GM12865 (cell line): Measurements from ENCODE around the gene CLCN7.

Source experiments
- DNase-seq: peaks from one replicate; pipeline ENCODE4 v3.0.0; 2010; ENCODE audit warnings: low read depth
- H3K4me3 ChIP-seq: 2 replicates; pipeline ENCODE4 v1.5.1; 2011; ENCODE audit warnings: mild to moderate bottlenecking, low read depth, low read length, control low read depth
- CTCF ChIP-seq: IDR thresholded peaks from 2 replicates; pipeline ENCODE4 v1.5.1; 2011; ENCODE audit warnings: low read length, control low read depth, low read depth, inconsistent platforms; ENCODE audit not compliant: insufficient read depth; ENCODE audit errors: missing control alignments

Gene CLCN7

GRCh38 chr16:1398351-1398750 is 76.5 kb downstream of the CLCN7 start:
- no peak for DNase-seq
- TF ChIP-seq CTCF = no peak
- H3K4me3 ChIP-seq = no peak overlapping the region

- H3K4me3 ChIP-seq = no peak overlapping the region
- no peak for DNase-seq
- no peak for TF ChIP-seq CTCF
These were observed 77.0 kb downstream of the CLCN7 start for GRCh38 chr16:1397779-1398178.

- DNase-seq = no peak
- no peak for TF ChIP-seq CTCF
- H3K4me3 ChIP-seq = no peak overlapping the region
These were observed 79.3 kb downstream of the CLCN7 start for GRCh38 chr16:1395444-1396031.
